Heart left ventricle (tissue), 16 donors: ENCODE results near the gene MRPL49. TPM values are rescaled to one million over a fixed set of nuclear protein-coding genes. Genes with fewer than 3 reads are reported as not detected.

Source experiments
- ATAC-seq, 4 donors: fragments of 200-7000 bp; cut with Tn5 transposase; one replicate each; pipeline ENCODE4 v1.9.1; 2020 to 2022; ENCODE audit warnings: moderate library complexity in 4 of 4, mild to moderate bottlenecking in 3 of 4, moderate number of reproducible peaks in 1 of 4
- DNase-seq, 5 donors: peaks; one replicate each; pipeline ENCODE4 v3.0.0-alpha.2; 2020
- H3K27ac ChIP-seq, 12 donors: fragments of 200-600 bp; sonication (generic) in 4 of 12; one replicate each; pipeline versions ENCODE4 v1.5.0 to v1.8.0; 2016 to 2022; ENCODE audit warnings: mild to moderate bottlenecking in 2 of 12
- H3K27me3 ChIP-seq, 9 donors: fragments of 200-600 bp; sonication (generic) in 2 of 9; one replicate each; pipeline versions ENCODE4 v1.5.1 to v1.8.0; 2016 to 2022; ENCODE audit warnings: mild to moderate bottlenecking in 3 of 9
- H3K36me3 ChIP-seq, 9 donors: fragments of 200-600 bp; sonication (generic) in 2 of 9; one replicate each; pipeline versions ENCODE4 v1.5.0 to v1.8.0; 2018 to 2022; ENCODE audit warnings: mild to moderate bottlenecking in 2 of 9
- H3K4me1 ChIP-seq, 12 donors: fragments of 200-600 bp; sonication (generic) in 4 of 12; one replicate each; pipeline versions ENCODE4 v1.5.0 to v1.8.0; 2016 to 2022; ENCODE audit warnings: mild to moderate bottlenecking in 3 of 12
- H3K4me3 ChIP-seq, 12 donors: fragments of 200-600 bp; sonication (generic) in 4 of 12; one replicate each; pipeline versions ENCODE4 v1.5.0 to v1.8.0; 2017 to 2022; ENCODE audit warnings: mild to moderate bottlenecking in 9 of 12, moderate library complexity in 4 of 12
- H3K9me3 ChIP-seq, 12 donors: fragments of 200-600 bp; sonication (generic) in 4 of 12; one replicate each; pipeline versions ENCODE4 v1.5.0 to v1.8.0; 2016 to 2022; ENCODE audit warnings: mild to moderate bottlenecking in 1 of 12
- CTCF ChIP-seq, 12 donors: fragments of 200-600 bp; sonication (generic) in 4 of 12; IDR thresholded peaks; one replicate each; pipeline versions ENCODE4 v1.5.0 to v1.8.0; 2018 to 2022; ENCODE audit warnings: antibody characterized with exemption in 12 of 12, mild to moderate bottlenecking in 5 of 12
- POLR2A ChIP-seq, 2 donors: fragments of 450-650 bp; IDR thresholded peaks; one replicate each; pipeline ENCODE4 v1.6.1; 2017; ENCODE audit warnings: antibody characterized with exemption in 2 of 2, mild to moderate bottlenecking in 2 of 2, moderate library complexity in 2 of 2
- WGBS, 4 donors: extraction: QIAGEN DNeasy Blood & Tissue Kit in 2 of 4; methylation state at CpG; one replicate each; pipeline versions ENCODE4 v1.1.5 to v1.1.7; 2013 to 2018; 5-methylcytosine and 5-hydroxymethylcytosine counted together
- intact Hi-C, 10 donors: fragments of 100-400 bp; cut with DNase I; formaldehyde crosslinking; loops; one replicate each; pipeline versions ENCODE4 v1.11.1 to v1.14.2; 2022
- polyA plus RNA-seq, 2 donors: library from polyadenylated mRNA; stranded (reverse); fragments of 200-250 nt; gene quantifications; one replicate each; pipeline ENCODE4 v1.2.3, GENCODE V29; 2013
- total RNA-seq, 9 donors: library from RNA; depleted of rRNA in 2 of 9; stranded (reverse); fragments of >200 nt in 2 of 9; fragmentation: NEBNext Ultra II Directional in 3 of 9; extraction: Animal tissue kit (Norgen Biotek cat#: 25700) in 3 of 9; gene quantifications; one replicate each; pipeline versions ENCODE4 v1.1.0 to v1.2.4, GENCODE V29; 2016 to 2023
- donor health status: ischemic (EF 13 %, LVEDD 7.1; RV severe dilation, severe dysfunction).
- donor health status: healthy with polysubstance abuse.
- donor health status: DM: no; HTN: yes; CAD: no.
- donor health status: DM: no; HTN: no; CAD: no.
- donor health status: ischemic (EF 25% LVEDD 6.9; RV normal size, moderate dysfunction).
- donor health status: ischemic (EF 25% LVEDD 5.7; RV mildly dilated, moderate dysfunction).
- donor health status: healthy.
- donor health status: DM: yes; HTN: yes; CAD: no.
- donor health status: ischemic (EF 35%, LVEDD 5.7; RV mildly dilated, moderate dysfunction).
- donor health status: nonischemic (EF 11% LVEDD 7.7; RV severe dilation, severe dysfunction).
- donor health status: DM: yes; HTN: yes; CAD: no.
- donor health status: PGD.
- donor health status: ischemic (EF 29% LVEDD 5.4; RV normal size, mild dysfunction).
- donor health status: nonischemic (EF 23%, LVEDD 6.1; RV moderate dilation, normal function).

The MRPL49 gene
- total and polyA plus RNA-seq, 11 donors = 13.7 to 66.6 (median 42.1) TPM

- intact Hi-C loops = loop anchor here in 3 of 10 donors (5.0 to 10.0 kb wide), 2 partner anchors 58 to 200 kb away; partner anchors contain the start of genes CAPN1 (in 2 of the 3) and PPP2R5B (in 1 of the 3)
- Histone ChIP-seq H3K36me3 (peaks cover 0 to 73% (median 69%) of the 10 kb centered on the region in 9 donors), H3K27me3 (no peaks in the 10 kb centered on the region), H3K9me3 (no peaks in the 10 kb centered on the region), H3K27ac (no peak overlapping the region), H3K4me3 (no peak overlapping the region), H3K4me1 (peaks cover 0 to 29% (median 20%) of the 10 kb centered on the region in 12 donors)
- 86 to 93% (median 91%) methylated on average over 5 of the region's 5 CpGs for WGBS, 4 donors
- TF ChIP-seq POLR2A (IDR thresholded peaks at IDR 0.05) (no peak), CTCF (IDR thresholded peaks at IDR 0.05) (no peak)
- ATAC-seq = no peak
- no peak for DNase-seq
Measured at GRCh38 chr11:65124480-65125196, 2.5 kb downstream of the MRPL49 start.

- H3K9me3 ChIP-seq = no peaks in the 10 kb centered on the region
- peaks cover 0 to 73% (median 69%) of the 10 kb centered on the region in 9 donors for H3K36me3 ChIP-seq
- H3K4me3 ChIP-seq = no peak overlapping the region
- no peak overlapping the region for H3K27ac ChIP-seq
- peaks cover 0 to 24% (median 19%) of the 10 kb centered on the region in 12 donors for H3K4me1 ChIP-seq
- intact Hi-C loops = loop anchor here in 1 of 10 donors (10.0 kb wide), 1 partner anchor 201 kb away; the partner anchor contains the start of gene PPP2R5B
- no peaks in the 10 kb centered on the region for H3K27me3 ChIP-seq
- TF ChIP-seq POLR2A (IDR thresholded peaks at IDR 0.05) = no peak
- DNase-seq (no peak), ATAC-seq (no peak)
- WGBS, 4 donors = 88 to 93% (median 91%) methylated on average over 12 of the region's 12 CpGs
Measured at GRCh38 chr11:65125197-65126056, 3.3 kb downstream of the MRPL49 start.

GRCh38 chr11:65126624-65127274 is 4.6 kb downstream of the MRPL49 start:
- no peak for TF ChIP-seq CTCF (IDR thresholded peaks at IDR 0.05)
- TF ChIP-seq POLR2A (IDR thresholded peaks at IDR 0.05) = no peak
- ATAC-seq (no peak), DNase-seq (peak in 1 of 5 donors; percentile 14)
- Histone ChIP-seq H3K4me1 (peaks cover 0 to 12% (median 9%) of the 10 kb centered on the region in 12 donors), H3K9me3 (no peaks in the 10 kb centered on the region), H3K27ac (no peak overlapping the region), H3K36me3 (peaks cover 0 to 78% (median 74%) of the 10 kb centered on the region in 9 donors), H3K27me3 (no peaks in the 10 kb centered on the region), H3K4me3 (no peak overlapping the region)
- intact Hi-C loops = loop anchor here in 1 of 10 donors (10.0 kb wide), 1 partner anchor 202 kb away; the partner anchor contains the start of gene PPP2R5B
- WGBS, 4 donors = 79 to 87% (median 81%) methylated on average over 6 of the region's 6 CpGs

GRCh38 chr11:65127473-65128181 is 5.5 kb downstream of the MRPL49 start:
- TF ChIP-seq POLR2A (IDR thresholded peaks at IDR 0.05) (no peak), CTCF (IDR thresholded peaks at IDR 0.05) (no peak)
- intact Hi-C loops = loop anchor here in 1 of 10 donors (10.0 kb wide), 1 partner anchor 203 kb away; the partner anchor contains the start of gene PPP2R5B
- Histone ChIP-seq H3K4me3 (no peak overlapping the region), H3K27ac (no peak overlapping the region), H3K27me3 (no peaks in the 10 kb centered on the region), H3K36me3 (peaks cover 0 to 86% (median 80%) of the 10 kb centered on the region in 9 donors), H3K9me3 (no peaks in the 10 kb centered on the region), H3K4me1 (peaks cover 0 to 17% (median 10%) of the 10 kb centered on the region in 12 donors)
- DNase-seq (no peak), ATAC-seq (no peak)
- WGBS, 4 donors = 78 to 85% (median 82%) methylated on average over 11 to 12 of the region's 12 CpGs
